G401.6 (cell line): Measurements from ENCODE around the gene NANP.
"Not testable (repeated sequence)": the region's sequence is repeated elsewhere in the genome, so short reads cannot be mapped to it uniquely, and the experiment has no call there.

Experiments
- FAIRE-seq: peaks from 2 replicates; lab custom pipeline; 2012; peaks lifted over from hg19 to GRCh38; lab: Jason Lieb, UNC

NANP gene, protein sequence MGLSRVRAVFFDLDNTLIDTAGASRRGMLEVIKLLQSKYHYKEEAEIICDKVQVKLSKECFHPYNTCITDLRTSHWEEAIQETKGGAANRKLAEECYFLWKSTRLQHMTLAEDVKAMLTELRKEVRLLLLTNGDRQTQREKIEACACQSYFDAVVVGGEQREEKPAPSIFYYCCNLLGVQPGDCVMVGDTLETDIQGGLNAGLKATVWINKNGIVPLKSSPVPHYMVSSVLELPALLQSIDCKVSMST

GRCh38 chr20:25623736-25624499 lies at the start of gene NANP:
Gene NANP (minus strand): TSS chr20:25624014. CDS start chr20:25623948, 66 bp downstream.
- FAIRE-seq, result peak; percentile 91

- no peak for FAIRE-seq
These were observed 48.9 kb upstream of the NANP start for GRCh38 chr20:25672659-25673235.

DNA sequence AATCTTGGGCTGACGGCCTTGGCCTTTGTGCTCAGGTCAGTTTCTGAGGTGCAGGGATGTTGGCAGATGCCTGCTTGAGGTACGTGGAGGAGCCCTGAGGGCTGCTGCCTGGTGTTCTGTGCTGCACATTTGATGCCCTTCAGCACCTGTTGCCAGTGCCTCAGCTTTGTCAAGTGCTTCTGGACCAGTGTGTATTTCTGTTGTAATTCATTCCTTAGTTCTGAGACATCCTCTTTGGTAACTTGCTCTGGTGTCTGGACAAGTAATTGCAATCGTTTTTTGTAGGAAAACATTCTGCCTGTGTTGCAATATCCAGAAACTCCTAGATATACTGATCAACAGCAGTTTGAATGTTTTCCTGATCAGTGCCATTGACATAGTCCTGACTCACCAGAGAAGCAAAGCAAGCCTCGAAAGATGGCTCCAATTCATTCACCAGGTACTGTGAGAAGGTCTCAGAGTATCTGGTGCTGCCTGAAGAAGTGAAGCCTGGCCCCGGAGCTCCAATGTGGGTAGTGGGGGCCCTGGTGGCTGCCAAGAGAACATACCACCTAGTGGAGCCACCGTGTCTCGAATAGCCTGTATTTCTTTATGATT lies 46.1 kb upstream of the NANP start:
- FAIRE-seq, result no peak

DNA sequence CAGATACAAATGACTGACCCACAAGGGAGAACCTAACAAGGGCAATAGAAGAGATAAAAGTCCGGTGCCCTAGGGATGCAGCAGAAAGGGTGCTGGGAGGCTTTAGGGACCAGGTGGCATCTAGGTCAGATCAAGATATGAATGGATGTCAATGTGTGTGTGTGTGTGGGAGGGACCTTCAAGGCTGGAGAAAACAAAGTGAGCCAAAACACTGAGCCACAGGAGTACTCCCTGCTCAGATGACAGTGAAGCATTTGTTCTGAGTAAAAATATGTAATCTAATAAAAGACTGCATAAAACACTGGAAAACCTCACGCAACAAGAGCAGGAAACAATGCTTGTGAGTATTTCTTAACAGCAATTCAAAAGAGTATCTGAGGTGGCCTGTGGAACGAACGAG lies 44.6 kb upstream of the NANP start:
- no peak for FAIRE-seq

- no peak for FAIRE-seq
These were observed 36.2 kb upstream of the NANP start for GRCh38 chr20:25659999-25660398.

DNA sequence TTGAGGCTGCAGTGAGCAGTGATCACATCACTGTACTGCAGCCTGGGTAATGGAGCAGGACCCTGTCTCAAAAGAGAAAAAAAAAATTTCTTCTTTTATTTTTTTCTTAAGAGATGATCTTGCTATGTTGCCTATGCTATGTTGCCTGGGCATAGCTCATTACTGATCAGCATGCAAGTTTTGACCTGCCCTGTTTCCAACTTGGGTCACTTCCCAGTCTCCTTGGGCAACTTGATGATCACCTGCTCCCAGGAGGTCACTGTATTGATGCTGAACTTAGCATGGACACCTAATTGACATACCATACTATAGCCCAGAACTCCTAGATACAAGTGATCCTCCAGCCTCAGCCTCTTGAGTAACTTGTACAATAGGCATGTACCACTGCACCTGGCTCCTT lies 30.7 kb upstream of the NANP start:
- FAIRE-seq, result no peak

DNA sequence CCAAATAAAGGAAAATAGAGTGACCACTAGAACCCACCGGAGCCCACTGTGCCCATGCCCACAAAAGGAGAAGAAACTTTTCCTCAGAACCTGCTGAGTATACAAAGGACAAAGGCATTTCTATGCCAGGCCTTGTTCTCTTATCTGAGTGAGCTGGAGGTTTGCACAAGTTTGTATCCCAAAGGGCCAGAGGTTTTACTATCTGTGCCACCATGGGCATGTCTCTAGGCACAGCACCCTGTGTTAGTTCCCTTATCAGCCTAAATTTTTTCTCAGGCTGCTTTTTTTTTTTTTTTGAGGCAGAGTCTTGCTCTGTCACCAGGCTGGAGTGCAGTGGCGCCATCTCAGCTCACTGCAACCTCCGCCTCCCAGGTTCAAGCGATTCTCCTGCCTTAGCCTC lies 29.1 kb upstream of the NANP start:
- FAIRE-seq, result not testable (repeated sequence)

DNA sequence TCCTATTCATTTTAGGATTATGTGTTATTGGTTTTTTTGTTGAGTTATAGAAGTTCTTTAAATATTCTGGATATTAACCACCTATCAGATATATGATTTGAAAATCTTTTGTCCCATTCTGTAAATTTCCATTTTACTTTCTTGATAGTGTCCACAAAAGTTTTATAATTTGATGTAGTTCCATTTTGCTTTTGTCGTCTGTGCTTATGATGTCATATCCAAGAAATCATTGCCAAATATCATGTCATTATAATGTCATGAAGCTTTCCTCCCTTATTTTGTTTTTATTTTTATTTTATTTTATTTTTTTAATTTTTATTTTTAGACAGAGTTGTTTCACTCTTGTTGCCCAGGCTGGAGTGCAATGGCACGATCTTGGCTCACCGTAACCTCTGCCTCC lies 21.0 kb upstream of the NANP start:
- no peak for FAIRE-seq

GRCh38 chr20:25643716-25644115 lies 19.9 kb upstream of the NANP start:
- FAIRE-seq, result no peak

DNA sequence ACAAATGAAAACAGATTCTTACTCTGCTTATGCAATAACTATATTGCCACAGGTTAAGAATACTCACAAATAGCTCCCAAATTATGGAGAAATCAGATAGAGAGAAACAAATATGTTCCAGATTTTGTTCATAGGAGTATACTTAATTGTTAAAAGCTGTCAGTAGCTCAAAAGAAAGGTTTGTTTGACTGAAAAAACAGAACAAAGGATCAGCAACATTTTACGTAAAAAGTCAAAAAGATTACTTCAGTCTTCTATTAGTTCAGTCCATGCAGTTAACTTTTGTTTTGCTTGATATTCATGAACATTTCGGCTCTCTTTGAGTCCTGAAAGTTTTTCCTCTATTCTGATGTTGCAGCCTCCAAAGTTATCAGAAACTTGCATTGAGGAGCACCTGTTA lies 13.4 kb upstream of the NANP start:
- no peak for FAIRE-seq

DNA sequence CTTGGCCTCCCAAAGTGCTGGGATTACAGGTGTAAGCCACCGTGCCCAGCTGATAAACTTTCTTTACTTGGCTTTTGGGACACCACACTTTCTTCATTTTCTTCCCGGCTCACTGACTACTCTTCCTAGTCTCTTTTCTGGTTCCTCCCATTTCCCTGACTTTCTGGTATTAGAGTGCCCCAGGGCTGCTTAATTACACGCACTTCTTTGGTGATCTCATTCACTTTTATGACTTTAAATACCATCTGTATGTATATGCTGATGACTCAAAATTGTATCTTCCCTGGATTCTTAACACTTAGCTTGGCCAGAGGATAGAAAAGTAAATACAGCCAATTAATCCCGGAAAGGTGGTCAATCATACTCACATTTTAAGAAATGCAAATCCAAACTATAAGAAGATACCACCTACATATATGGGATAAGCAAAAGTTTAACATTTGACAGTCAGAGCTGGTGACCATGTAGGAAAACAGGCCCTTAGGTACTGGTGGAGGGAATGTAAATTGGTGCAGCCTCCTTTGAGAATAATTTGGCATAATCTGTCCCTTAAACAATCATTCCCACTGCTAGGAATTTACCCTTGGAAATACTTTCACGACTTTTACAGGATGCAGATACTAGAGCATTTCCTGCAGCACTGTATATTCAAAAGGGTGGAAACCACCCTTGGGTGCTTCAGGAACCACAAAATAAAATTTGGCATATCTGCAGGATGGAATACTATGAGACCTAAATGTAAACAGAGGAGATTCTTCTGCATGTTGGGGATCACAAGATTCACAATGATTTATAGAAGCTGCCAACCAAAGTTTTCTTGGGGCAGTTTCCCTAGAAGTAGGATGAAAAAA lies 9.4 kb upstream of the NANP start:
- FAIRE-seq, result no peak

- FAIRE-seq, result not testable (repeated sequence)
These were observed 6.8 kb upstream of the NANP start for GRCh38 chr20:25630615-25631014.

GRCh38 chr20:25629816-25630499 lies 6.1 kb upstream of the NANP start:
- no peak for FAIRE-seq

DNA sequence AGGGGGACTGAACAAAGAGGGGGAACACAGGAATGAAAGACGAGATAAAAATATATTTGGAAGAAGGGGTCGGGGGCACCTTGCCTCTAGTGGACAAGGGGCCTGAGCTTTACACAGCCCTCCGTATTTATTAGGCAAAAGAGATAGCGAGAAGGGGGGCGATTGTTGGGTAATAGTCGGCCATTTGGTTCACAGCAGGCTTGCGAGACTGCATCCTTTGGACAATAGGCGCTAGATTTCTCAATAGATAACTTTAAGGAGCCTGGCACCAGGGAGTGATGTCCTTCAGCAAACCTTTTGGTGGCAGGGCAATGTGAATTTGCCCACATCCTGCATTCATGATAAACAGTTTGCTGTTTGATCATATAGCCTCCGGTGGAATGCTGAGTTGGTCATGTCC lies 3.0 kb upstream of the NANP start:
- FAIRE-seq, result no peak

- no peak for FAIRE-seq
These were observed 706 bp upstream of the NANP start for GRCh38 chr20:25624500-25624939.

GRCh38 chr20:25623225-25623735 lies 534 bp downstream of the NANP start:
- no peak for FAIRE-seq

DNA sequence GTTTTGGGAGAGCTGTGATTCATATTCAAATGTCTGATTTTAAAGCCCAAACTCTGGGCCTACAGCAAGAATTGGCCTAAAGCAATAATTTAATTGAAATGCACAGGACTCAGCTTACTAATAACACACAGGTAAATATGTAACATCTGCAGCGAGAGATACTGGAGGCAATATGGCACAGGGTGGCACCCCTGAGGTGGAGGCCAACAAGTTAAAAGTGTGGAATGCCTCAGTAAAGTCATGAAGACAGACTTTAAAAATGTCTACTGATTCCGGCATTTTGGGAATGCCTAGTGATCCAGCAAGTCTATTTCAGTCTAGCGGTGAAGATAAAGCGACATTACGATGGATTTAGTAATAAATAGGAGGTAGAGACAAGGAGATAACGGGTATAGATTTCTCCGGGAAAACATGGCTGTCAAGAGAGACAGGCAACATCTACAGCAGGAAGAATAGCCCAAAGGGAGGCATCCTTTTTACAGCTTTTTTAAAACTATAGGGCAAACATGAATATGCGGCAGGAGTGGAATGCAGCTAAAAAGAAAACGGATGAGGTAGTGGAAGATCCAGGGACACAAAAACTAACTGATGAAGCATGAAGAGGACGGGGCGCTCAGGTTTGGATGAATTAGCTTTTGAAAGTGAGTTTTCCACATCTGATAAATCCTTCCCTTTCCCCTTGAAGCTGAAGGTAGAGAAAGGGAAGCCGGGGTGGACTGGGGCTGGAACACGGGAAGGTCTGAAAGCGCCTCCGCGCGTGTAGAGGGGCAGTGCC lies 1.2 kb downstream of the NANP start:
- no peak for FAIRE-seq

- no peak for FAIRE-seq
These were observed 1.8 kb downstream of the NANP start for GRCh38 chr20:25622049-25622448.

DNA sequence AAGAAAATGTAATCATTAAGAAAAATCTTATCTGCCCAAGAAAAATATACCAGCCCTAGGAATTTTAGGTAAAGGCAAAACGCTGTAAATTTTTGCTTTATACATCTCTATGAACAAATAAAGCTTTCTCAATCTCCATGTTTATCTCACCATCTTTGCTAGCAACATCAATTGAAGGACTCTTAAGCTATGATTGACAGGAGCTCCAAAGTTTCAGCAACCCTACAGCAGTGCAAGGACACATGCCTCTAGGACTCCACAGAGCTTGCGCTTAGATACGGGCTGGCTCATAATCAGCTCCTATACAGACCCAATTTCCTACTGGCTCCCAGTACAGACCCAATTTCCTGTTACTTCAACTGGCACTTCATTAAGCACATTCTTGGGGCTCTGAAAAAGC lies 4.3 kb downstream of the NANP start:
- no peak for FAIRE-seq

GRCh38 chr20:25608774-25609173 lies 15.0 kb downstream of the NANP start:
- no peak for FAIRE-seq
